Measurements from ENCODE around the gene INKA1. TPM values are rescaled to one million over a fixed set of nuclear protein-coding genes. Genes with fewer than 3 reads are reported as not detected.

The INKA1 gene
- total RNA-seq, 1 experiment from 2014 or later: 1.3 TPM

DNA sequence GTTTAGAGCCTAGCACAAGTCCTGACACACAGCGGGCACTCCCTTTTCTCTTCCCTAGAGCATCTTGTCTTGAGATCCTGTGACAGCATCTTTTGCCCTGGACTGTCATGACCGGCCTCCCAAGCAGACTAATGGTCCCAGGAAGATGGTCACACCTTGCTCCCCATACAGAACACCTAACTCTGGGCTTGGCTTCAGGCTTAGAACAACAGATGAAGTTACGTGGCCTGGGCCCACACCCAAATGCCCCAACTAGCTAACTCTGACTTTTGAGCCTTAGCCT lies 15.9 kb upstream of the INKA1 start:
- H4K20me1 ChIP-seq (ENCODE audit: low read length): no peaks in the 10 kb centered on the region
- TF ChIP-seq EZH2 (IDR thresholded peaks at IDR 0.05; ENCODE audit: low read length, unreplicated experiment) (no peak), EZH2phosphoT487 (IDR thresholded peaks at IDR 0.05; ENCODE audit: borderline replicate concordance, low read length) (no peak)
- TF ChIP-seq, protein P1, sequence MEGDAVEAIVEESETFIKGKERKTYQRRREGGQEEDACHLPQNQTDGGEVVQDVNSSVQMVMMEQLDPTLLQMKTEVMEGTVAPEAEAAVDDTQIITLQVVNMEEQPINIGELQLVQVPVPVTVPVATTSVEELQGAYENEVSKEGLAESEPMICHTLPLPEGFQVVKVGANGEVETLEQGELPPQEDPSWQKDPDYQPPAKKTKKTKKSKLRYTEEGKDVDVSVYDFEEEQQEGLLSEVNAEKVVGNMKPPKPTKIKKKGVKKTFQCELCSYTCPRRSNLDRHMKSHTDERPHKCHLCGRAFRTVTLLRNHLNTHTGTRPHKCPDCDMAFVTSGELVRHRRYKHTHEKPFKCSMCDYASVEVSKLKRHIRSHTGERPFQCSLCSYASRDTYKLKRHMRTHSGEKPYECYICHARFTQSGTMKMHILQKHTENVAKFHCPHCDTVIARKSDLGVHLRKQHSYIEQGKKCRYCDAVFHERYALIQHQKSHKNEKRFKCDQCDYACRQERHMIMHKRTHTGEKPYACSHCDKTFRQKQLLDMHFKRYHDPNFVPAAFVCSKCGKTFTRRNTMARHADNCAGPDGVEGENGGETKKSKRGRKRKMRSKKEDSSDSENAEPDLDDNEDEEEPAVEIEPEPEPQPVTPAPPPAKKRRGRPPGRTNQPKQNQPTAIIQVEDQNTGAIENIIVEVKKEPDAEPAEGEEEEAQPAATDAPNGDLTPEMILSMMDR (conservative IDR thresholded peaks at IDR 0.05; ENCODE audit: low read depth, low read length): no peak
- H3K4me3 ChIP-seq (ENCODE audit: low read length): peak overlapping the region; percentile 87; the same call in 1 of the 2 replicates
- BruUV-seq (replicated peaks): TSS peak; percentile 97
- H3K36me3 ChIP-seq (ENCODE audit: low read depth, low read length): no peaks in the 10 kb centered on the region
- CTCF ChIA-PET: interaction anchor here (0.5 to 1.2 kb wide), 2 partner anchors 52 to 86 kb away, joined by 3 to 5 read pairs; no protein-coding TSS in a partner anchor
- POLR2A ChIA-PET (ENCODE audit: unreplicated experiment): no interaction called here
- no peaks in the 10 kb centered on the region for H3K9me2 ChIP-seq (replicated peaks; ENCODE audit: low read length)
- H3K4me1 ChIP-seq (ENCODE audit: insufficient read depth, low read length): peaks cover 14% of the 10 kb centered on the region
- no peak for DNase-seq
- intact Hi-C loops (cut with micrococcal nuclease): loop anchor here (5.0 kb wide), 1 partner anchor 115 kb away; the partner anchor contains the start of gene MST1R
- peak overlapping the region; percentile 90 for H2AFZ ChIP-seq (ENCODE audit: low read length)
- H3K79me2 ChIP-seq (ENCODE audit: low read length): peaks cover 39% of the 10 kb centered on the region
- H3K9me3 ChIP-seq (ENCODE audit: low read length): no peaks in the 10 kb centered on the region
- H3K27ac ChIP-seq (ENCODE audit: low read length): peak overlapping the region; percentile 50; the same call in 1 of the 2 replicates
- H3K27me3 ChIP-seq (ENCODE audit: low read length): no peaks in the 10 kb centered on the region
- no peak for ATAC-seq
- H3F3A ChIP-seq (ENCODE audit: low read length, unreplicated experiment): no peaks in the 10 kb centered on the region
- peak overlapping the region; percentile 86 for H3K4me2 ChIP-seq (ENCODE audit: low read length)
- peak overlapping the region; percentile 92 for H3K9ac ChIP-seq (ENCODE audit: low read length)

DNA sequence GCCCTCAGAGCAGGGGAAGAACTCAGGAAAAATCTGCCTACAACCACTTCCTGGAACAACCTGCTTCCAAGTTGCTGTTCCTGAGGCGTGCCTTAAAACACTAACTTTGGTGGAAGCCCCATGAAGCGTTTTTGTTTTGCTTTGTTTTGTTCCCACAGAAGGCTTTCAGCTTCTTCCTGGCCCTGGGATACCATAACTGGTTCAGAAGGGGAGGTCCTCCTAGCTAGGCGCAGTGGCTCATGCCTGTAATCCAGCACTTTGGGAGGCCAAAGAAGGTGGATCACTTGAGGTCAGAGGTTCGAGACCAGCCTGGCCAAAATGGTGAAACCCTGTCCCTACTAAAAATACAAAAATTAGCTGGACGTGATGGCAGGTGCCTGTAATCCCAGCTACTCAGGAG lies 15.5 kb upstream of the INKA1 start:
- BruUV-seq (replicated peaks): no TSS peak
- Histone ChIP-seq H3K27ac (ENCODE audit: low read length) (no peak overlapping the region), H3K4me1 (ENCODE audit: insufficient read depth, low read length) (peaks cover 14% of the 10 kb centered on the region), H4K20me1 (ENCODE audit: low read length) (no peaks in the 10 kb centered on the region), H3K79me2 (ENCODE audit: low read length) (peaks cover 34% of the 10 kb centered on the region), H3K4me2 (ENCODE audit: low read length) (no peak overlapping the region), H3K9me3 (ENCODE audit: low read length) (no peaks in the 10 kb centered on the region), H3K36me3 (ENCODE audit: low read depth, low read length) (no peaks in the 10 kb centered on the region), H3F3A (ENCODE audit: low read length, unreplicated experiment) (no peaks in the 10 kb centered on the region), H3K27me3 (ENCODE audit: low read length) (no peaks in the 10 kb centered on the region), H3K9me2 (replicated peaks; ENCODE audit: low read length) (no peaks in the 10 kb centered on the region), H3K4me3 (ENCODE audit: low read length) (no peak overlapping the region), H3K9ac (ENCODE audit: low read length) (no peak overlapping the region), H2AFZ (ENCODE audit: low read length) (no peak overlapping the region; the same call in 1 of the 2 replicates)
- ChIA-PET CTCF (interaction anchor here (0.5 to 1.2 kb wide), 2 partner anchors 52 to 86 kb away, joined by 3 to 5 read pairs; no protein-coding TSS in a partner anchor), POLR2A (ENCODE audit: unreplicated experiment) (no interaction called here)
- DNase-seq (no peak), ATAC-seq (no peak)
- TF ChIP-seq EZH2 (IDR thresholded peaks at IDR 0.05; ENCODE audit: low read length, unreplicated experiment) (no peak), EZH2phosphoT487 (IDR thresholded peaks at IDR 0.05; ENCODE audit: borderline replicate concordance, low read length) (no peak)
- TF ChIP-seq, protein P1 (conservative IDR thresholded peaks at IDR 0.05; ENCODE audit: low read depth, low read length): no peak
- intact Hi-C loops (cut with micrococcal nuclease): loop anchor here (5.0 kb wide), 1 partner anchor 115 kb away; the partner anchor contains the start of gene MST1R

DNA sequence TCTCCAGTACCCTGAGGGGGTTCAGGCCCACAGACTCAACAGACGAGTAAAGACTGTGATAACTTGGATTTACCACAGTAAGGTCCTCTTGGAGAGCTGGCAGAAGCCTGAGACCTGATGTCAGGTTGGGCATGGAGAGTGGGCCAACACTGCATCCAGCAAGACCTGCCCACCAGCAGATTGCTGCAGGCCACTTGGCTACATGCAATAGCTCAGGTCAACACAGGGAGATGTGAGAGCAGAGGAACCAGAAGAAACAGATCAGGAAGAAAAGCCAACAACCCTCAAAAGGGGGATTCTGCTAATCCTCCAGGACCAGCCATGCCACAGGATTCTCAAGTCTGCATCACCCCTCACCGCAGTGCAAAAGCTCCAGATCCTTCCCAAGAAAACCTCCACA lies 15.0 kb upstream of the INKA1 start:
- H3K9me3 ChIP-seq (ENCODE audit: low read length): no peaks in the 10 kb centered on the region
- peaks cover 31% of the 10 kb centered on the region for H3K79me2 ChIP-seq (ENCODE audit: low read length)
- H3K4me2 ChIP-seq (ENCODE audit: low read length): no peak overlapping the region
- no peak for ATAC-seq
- ChIA-PET POLR2A (ENCODE audit: unreplicated experiment) (no interaction called here), CTCF (no interaction called here)
- no peaks in the 10 kb centered on the region for H3K27me3 ChIP-seq (ENCODE audit: low read length)
- no peaks in the 10 kb centered on the region for H3F3A ChIP-seq (ENCODE audit: low read length, unreplicated experiment)
- no TSS peak for BruUV-seq (replicated peaks)
- no peak overlapping the region for H3K4me3 ChIP-seq (ENCODE audit: low read length)
- no peaks in the 10 kb centered on the region for H3K36me3 ChIP-seq (ENCODE audit: low read depth, low read length)
- intact Hi-C loops (cut with micrococcal nuclease): loop anchor here (5.0 kb wide), 1 partner anchor 114 kb away; the partner anchor contains the start of gene MST1R
- no peak overlapping the region for H3K27ac ChIP-seq (ENCODE audit: low read length)
- H3K9ac ChIP-seq (ENCODE audit: low read length): no peak overlapping the region
- H2AFZ ChIP-seq (ENCODE audit: low read length): no peak overlapping the region
- TF ChIP-seq, protein P1 (conservative IDR thresholded peaks at IDR 0.05; ENCODE audit: low read depth, low read length): no peak
- TF ChIP-seq EZH2phosphoT487 (IDR thresholded peaks at IDR 0.05; ENCODE audit: borderline replicate concordance, low read length): no peak
- no peaks in the 10 kb centered on the region for H3K9me2 ChIP-seq (replicated peaks; ENCODE audit: low read length)
- H3K4me1 ChIP-seq (ENCODE audit: insufficient read depth, low read length): peaks cover 14% of the 10 kb centered on the region
- no peaks in the 10 kb centered on the region for H4K20me1 ChIP-seq (ENCODE audit: low read length)
- DNase-seq: no peak

Data from PC-3 (cell line).